ENCODE data around the gene CORIN. TPM values are rescaled to one million over a fixed set of nuclear protein-coding genes. Genes with fewer than 3 reads are reported as not detected.
"Not testable (repeated sequence)": the region's sequence is repeated elsewhere in the genome, so short reads cannot be mapped to it uniquely, and the experiment has no call there.

CORIN gene
- total RNA-seq, 1 experiment from 2014 or later: 3.5 TPM

DNA sequence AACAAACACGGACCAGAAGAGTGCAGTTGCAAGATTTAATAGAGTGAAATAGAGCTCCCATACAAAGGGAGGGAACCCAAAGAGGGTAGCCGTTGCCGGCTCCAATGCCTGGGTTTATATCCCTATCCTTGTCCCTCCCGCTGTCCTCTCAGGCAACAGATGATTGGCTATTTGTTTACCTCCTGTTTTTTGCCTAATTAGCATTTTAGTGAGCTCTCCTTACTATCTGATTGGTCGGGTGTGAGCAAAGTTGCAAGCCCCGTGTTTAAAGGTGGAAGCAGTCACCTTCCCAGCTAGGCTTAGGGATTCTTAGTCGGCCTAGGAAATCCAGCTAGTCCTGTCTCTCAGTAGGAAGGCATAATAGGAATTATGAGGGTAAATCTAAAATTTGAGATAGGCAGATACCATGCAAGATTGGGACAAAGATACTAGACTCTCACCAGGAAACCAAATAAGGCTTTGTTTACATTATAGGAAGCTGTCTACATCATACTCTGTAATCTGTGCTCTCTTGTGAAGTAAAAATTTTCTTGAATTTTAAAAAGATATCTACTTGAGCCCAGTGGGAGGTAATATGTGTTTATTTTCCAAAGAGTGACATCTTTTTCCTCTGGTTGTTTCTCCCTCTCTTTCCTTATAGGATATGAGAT is 286.8 kb downstream of the CORIN start:
- Histone ChIP-seq H3K9ac (ENCODE audit: low read length) (no peak overlapping the region), H2AFZ (ENCODE audit: low read depth, low read length, poor library complexity, severe bottlenecking) (no peak overlapping the region), H3K79me2 (ENCODE audit: insufficient read depth, low read length) (no peaks in the 10 kb centered on the region), H3K4me3 (replicated peaks in 1 of 2; ENCODE audit: low read depth in 1 of 2, low read length in 2 of 2) (no peak overlapping the region), H3K4me1 (ENCODE audit: control insufficient read depth in 1 of 2, insufficient read depth in 2 of 2, low read length in 2 of 2) (peaks cover 0 to 6% of the 10 kb centered on the region in 2 experiments; a peak in 1 of 4 replicates), H3K27ac (ENCODE audit: low read depth, low read length) (no peak overlapping the region), H3K9me2 (ENCODE audit: insufficient read depth) (no peaks in the 10 kb centered on the region), H3K4me2 (ENCODE audit: low read length) (no peak overlapping the region), H3K36me3 (ENCODE audit: control insufficient read depth in 1 of 2, insufficient read depth in 2 of 2, low read length in 2 of 2) (no peaks in the 10 kb centered on the region), H4K20me1 (ENCODE audit: insufficient read depth) (no peaks in the 10 kb centered on the region), H3K9me3 (ENCODE audit: control insufficient read depth in 1 of 2, insufficient read depth in 1 of 2, low read depth in 1 of 2, low read length in 2 of 2) (no peaks in the 10 kb centered on the region), H3K27me3 (ENCODE audit: insufficient read depth, low read length) (no peaks in the 10 kb centered on the region)
- ChIA-PET CTCF (no interaction called here), RAD21 (ENCODE audit: low non-redundant PET in 1 of 2, low total read pairs in 2 of 2, uncharacterized antibody in 2 of 2, unreplicated experiment in 2 of 2) (no interaction called here), POLR2A (no interaction called here)
- TF ChIP-seq POLR2AphosphoS5 (IDR thresholded peaks at IDR 0.05; ENCODE audit: low read depth, low read length): no peak
- TF ChIP-seq ZFX (IDR thresholded peaks at IDR 0.05): no peak
- no peak for TF ChIP-seq ZNF274 (IDR thresholded peaks at IDR 0.05; ENCODE audit: low read depth, low read length)
- TF ChIP-seq ELF1 (IDR thresholded peaks at IDR 0.05; ENCODE audit: borderline replicate concordance, low read depth): no peak
- TF ChIP-seq, protein P1, sequence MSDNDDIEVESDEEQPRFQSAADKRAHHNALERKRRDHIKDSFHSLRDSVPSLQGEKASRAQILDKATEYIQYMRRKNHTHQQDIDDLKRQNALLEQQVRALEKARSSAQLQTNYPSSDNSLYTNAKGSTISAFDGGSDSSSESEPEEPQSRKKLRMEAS (IDR thresholded peaks at IDR 0.05): no peak
- no peak for TF ChIP-seq CBX3 (IDR thresholded peaks at IDR 0.05; ENCODE audit: low read depth)
- TF ChIP-seq SRF (IDR thresholded peaks at IDR 0.05; ENCODE audit: low read depth): no peak
- no peak for TF ChIP-seq SP1 (IDR thresholded peaks at IDR 0.05; ENCODE audit: low read depth)
- TF ChIP-seq EGR1 (IDR thresholded peaks at IDR 0.05; ENCODE audit: low read depth): no peak
- no peak for TF ChIP-seq EZH2 (IDR thresholded peaks at IDR 0.05)
- DNase-seq (ENCODE audit: low read depth, low spot score) (no peak), ATAC-seq (no peak)
- no TSS peak for BruUV-seq (replicated peaks)
- intact Hi-C loops (cut with micrococcal nuclease): no loop called here

DNA sequence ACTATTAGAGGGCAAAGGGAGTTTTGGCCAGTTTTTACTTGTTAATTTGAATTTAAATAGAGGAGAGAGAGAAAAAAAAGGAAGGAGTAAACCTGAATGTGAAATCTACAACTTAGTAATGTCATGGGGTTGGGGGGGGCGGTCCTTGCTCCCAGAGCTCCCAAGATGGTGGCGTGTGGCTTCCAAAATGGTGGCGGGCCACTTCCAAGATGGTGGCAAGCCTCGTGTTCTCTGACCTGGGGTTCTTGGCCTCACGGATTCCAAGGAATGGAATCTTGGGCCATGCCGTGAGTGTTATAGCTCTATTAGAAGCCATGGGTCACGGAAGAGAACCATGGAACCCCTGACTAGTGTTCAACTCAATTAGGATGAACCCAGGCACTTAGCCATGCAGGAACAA is 287.5 kb downstream of the CORIN start:
- H2AFZ ChIP-seq (ENCODE audit: low read depth, low read length, poor library complexity, severe bottlenecking); POLR2A ChIA-PET; H3K36me3 ChIP-seq (ENCODE audit: control insufficient read depth in 1 of 2, insufficient read depth in 2 of 2, low read length in 2 of 2); H4K20me1 ChIP-seq (ENCODE audit: insufficient read depth); RAD21 ChIA-PET (ENCODE audit: low non-redundant PET in 1 of 2, low total read pairs in 2 of 2, uncharacterized antibody in 2 of 2, unreplicated experiment in 2 of 2); H3K4me2 ChIP-seq (ENCODE audit: low read length); intact Hi-C loops (cut with micrococcal nuclease); H3K4me1 ChIP-seq (ENCODE audit: control insufficient read depth in 1 of 2, insufficient read depth in 2 of 2, low read length in 2 of 2); H3K27me3 ChIP-seq (ENCODE audit: insufficient read depth, low read length); H3K9me2 ChIP-seq (ENCODE audit: insufficient read depth); ATAC-seq; H3K27ac ChIP-seq (ENCODE audit: low read depth, low read length); H3K9me3 ChIP-seq (ENCODE audit: control insufficient read depth in 1 of 2, insufficient read depth in 1 of 2, low read depth in 1 of 2, low read length in 2 of 2); DNase-seq (ENCODE audit: low read depth, low spot score); BruUV-seq (replicated peaks); CTCF ChIA-PET; H3K79me2 ChIP-seq (ENCODE audit: insufficient read depth, low read length); H3K4me3 ChIP-seq (replicated peaks in 1 of 2; ENCODE audit: low read depth in 1 of 2, low read length in 2 of 2); H3K9ac ChIP-seq (ENCODE audit: low read length): not testable (repeated sequence)

Small RNA genes within 50 kb of the gene (microRNA-seq; reads per million reads assigned to microRNA genes)
- gene MIR8053 (ENCODE audit: borderline number of aligned reads): not detected

Other genes with a start within 250 kb of the CORIN start
- 26.8 TPM for gene NFXL1, start 76.5 kb upstream of the CORIN start, total RNA-seq (2021; ENCODE audit: unreplicated experiment)
- 2.1 TPM for gene CNGA1, start 178.6 kb upstream of the CORIN start, total RNA-seq (2021; ENCODE audit: unreplicated experiment)
- gene NIPAL1, start 178.7 kb upstream of the CORIN start, total RNA-seq (2021; ENCODE audit: unreplicated experiment): 7.0 TPM

All from HCT116 (cell line).